Measurements from ENCODE around the gene ABCB7. TPM values are rescaled to one million over a fixed set of nuclear protein-coding genes. Genes with fewer than 3 reads are reported as not detected.

Gene ABCB7
- total RNA-seq: 19.5 and 42.1 TPM in 2 replicates

DNA sequence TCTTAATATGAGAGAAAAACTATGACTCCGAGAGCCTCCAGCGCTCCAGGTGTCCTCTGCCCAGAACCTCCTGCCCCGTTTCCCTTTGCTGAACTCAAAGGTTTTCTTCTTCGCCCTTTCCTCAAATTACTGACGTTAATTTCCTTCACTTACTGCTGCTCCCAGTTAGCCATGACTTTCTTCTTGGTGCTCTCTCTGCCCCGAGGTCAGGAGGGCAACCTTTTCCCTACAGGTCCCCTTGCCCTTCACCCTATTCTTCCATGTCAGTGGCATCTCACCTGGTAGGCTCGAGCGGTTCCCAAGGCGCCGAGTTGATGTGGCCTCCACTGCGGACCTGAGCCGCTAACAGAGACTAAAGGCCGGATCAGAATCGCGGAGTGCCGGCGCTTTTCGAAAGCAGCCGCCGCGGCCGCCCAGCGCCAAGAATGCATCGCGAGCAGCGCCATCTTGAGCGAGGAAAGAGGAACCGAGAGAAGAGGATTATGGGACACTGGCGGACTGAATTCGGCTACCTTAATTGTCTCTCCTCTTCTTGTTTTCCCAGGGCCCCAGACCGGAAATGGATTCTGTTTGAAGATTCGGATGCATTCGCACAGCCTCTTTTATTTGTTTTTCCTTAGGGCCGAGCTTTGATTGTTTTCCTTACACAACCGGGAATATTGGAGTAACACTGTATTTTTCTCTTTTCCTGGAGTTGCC is at the start of gene ABCB7:
Gene ABCB7, minus strand, starts transcription at position 457 of the 699 bp plus-strand sequence. Its CDS starts 11 bp downstream, at position 446.

Small RNA genes within 50 kb of the gene (small RNA-seq; reads per million reads assigned to genes)
- not detected for gene BUD31P2
- not detected for gene RNU6-562P

Other genes with a start within 250 kb of the ABCB7 start
- gene NEXMIF, start 230.8 kb downstream of the ABCB7 start, total RNA-seq: 0.10 TPM in 1 of 2 replicates, not detected in the other
- 12.1 and 14.4 TPM in 2 replicates for gene UPRT, start 117.8 kb upstream of the ABCB7 start, total RNA-seq

All from vein endothelial cell (primary cell).